GM18502 (cell line): ENCODE measurements around the gene ZC3H12C.

Experiments used
- ATAC-seq: cut with Tn5 transposase; IDR thresholded peaks from one replicate; pipeline ENCODE4 v1.9.1; 2021; ENCODE audit warnings: mild to moderate bottlenecking; ENCODE audit not compliant: unreplicated experiment, poor library complexity

The ZC3H12C gene

DNA sequence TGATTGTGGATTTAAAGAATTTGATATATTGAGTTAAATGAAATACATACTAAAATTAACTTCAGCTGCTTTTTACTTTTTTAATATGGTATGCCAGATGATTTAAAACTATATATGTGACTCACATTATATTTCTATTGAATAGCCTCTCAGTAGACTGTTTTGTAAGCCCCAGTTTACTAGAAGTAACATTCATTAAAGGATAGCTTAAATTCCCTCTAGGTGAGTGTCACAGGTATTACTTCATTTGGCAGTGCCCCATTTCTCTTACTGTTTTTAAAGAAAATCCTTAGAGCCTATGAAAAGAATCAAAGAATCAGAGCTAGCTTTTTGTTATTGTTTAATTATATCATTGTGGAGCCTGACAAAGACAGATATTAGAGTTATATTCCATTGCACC lies 48.6 kb downstream of the ZC3H12C start:
- no peak for ATAC-seq

DNA sequence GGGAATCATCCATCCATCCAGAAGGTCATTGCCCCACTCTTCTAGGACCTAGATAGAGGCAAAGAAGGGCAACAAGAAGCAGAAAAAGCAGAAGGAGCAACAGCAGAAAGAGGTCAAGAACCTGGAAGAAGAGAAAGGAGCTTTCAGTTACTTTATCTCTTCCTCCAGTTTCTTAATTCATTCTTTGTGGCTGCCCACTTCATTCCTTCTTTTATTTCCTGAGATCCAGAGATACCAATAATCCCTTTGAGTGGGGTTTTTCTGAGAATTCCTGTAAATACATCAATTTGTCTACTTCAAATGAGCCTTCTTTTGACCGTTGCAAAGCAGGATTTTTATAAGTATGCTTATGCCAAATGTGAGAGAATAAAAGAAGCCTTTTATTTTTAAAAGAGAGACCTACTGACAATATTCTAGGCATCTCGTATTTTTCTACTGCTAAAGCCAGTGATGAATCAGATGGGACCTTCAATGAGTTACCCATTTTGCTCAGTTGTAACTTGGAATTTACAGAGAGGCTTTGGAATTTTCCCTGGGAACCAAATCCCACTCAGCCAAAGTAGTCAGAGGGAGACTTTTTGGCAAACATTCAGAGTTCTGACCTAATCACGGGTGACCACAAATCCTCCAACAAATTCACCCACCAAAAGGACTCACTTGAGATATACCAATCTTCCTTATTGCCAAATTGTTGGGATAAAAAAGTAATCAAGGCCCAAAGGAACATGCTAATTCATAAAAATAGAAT lies 54.9 kb downstream of the ZC3H12C start:
- ATAC-seq = peak; percentile 8

DNA sequence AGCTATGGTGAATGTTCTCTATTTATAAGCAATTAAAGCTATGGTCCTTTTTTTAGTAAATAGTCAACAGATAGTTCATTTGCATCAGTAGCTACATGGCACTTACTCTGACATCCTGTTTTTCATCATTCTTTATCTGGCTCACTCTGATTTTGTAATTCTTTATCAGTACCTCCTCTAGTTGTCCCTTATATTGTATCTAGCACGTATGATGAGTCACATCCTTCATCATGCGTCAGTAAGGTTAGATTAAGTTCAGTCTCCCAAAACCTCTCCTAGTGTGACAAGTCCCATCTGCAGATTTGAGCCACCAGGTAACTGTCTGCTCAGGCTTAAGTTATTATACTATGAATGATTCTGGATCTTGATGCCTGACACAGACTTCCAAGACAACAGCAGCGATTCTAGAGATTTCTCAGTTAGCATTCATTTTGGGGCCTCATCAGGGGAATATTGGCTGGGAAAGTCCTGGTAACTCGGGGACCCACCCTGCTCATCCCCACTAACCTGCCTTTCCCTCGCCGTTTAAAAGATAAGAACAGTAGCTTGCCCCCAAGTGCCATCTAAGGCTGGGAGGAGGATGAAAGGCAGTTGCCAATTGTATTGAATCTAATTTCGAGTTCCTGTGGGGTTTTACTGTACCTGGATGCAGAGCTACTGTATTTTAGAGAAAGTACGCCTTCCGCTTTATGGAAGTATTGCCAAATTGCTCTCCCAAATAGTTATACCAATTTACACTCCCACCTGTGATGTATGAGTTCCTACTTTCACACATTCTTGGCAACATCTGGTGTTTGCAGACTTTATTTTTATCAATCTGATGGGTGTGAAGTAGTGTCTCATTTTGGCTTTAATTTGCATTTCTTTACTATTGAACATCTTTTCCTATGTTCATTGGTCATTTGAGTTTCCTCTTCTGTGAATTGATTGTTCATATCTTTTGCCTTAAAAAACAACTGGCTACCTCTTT lies 55.9 kb downstream of the ZC3H12C start:
- peak; percentile 69 for ATAC-seq

DNA sequence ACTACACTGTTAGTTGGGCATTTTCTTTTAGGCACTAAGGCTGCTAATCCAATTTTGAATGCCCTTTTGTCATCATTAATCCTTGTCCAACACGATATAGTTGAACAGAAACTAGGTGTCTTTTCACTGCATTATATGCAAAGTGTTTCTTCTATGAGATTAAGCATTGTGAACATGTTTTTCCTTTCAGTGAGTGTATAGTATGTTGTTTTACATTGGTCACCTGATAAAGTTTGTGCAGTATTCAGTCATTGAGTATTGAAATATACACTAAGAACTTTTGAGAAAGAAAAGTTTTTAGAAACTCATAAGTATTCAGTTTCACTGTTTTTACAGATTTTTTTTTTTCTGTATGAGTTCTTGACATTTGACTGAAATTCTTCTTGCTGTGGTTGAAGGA lies 59.0 kb downstream of the ZC3H12C start:
- ATAC-seq = no peak

DNA sequence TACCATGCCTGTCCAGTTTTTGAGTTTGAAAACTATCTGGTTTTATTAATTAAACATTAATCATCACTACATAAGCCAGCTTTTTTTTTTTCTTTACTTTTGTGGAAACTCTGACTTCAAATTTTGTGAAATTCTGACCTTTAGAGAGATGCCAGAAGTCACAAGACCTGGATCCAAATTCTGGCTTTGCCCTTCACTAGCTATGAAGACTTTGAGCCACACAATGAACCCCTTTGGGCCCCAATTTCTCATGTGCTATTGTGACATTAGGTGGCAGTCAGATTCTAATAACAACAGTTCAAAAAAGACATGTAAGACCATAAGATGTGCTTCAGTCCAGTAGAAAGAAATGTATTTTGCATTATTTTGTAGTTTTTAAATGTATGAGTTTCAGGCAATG lies 60.3 kb downstream of the ZC3H12C start:
- no peak for ATAC-seq

DNA sequence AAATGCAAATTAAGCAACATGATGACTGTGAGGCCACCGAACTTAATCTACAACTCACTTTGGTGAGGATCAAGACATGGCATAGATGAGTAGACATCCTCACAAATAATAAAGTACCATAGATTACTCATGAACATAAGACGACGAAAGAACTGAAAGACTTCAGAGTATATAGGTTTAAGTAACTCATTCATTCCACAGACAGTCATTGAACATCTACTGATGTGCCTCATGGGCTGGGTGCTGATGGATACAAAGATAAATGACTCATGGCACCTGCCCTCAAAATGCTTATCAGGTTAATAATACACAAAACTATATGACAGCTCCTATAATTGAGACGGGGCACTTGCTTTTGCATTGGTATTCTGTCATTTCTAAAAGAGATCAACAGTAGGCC lies 63.3 kb downstream of the ZC3H12C start:
- no peak for ATAC-seq

DNA sequence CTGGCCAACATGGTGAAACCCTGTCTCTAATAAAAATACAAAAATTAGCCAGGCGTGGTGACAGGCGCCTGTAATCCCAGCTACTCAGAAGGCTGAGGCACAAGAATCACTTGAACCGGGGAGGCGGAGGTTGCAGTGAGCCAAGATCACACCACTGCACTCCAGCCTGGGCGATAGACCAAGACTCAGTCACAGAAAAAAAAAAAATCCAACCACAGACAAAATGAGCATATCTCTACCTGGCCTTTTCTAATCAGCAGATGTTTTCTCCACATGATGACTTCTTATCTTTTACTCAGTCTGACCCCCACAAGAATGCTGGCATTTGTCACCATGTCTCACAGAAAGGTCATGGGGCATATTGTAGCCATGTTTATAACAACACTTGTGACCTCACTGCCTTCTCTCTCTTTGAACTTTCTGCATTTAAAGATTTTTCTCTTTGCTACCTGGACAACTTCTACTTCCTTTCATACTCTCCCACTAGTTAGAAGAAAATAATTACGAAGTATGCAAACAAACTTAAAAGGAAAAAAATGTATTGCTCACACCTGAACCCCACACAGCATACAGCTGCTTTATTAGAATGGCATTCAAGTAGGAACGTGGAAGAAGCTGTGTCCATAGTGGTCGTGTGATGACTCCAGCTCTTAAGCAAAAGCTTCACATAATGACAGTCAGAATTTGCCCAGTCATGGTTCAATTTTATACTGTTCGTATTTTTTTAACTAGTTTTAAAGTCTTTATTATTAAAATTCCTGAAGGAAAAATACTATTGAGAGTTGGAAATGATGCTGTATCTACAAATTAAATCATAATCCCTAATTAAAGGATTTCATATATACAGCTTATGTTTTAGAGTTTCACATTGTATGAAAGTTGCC lies 65.4 kb downstream of the ZC3H12C start:
- no peak for ATAC-seq

DNA sequence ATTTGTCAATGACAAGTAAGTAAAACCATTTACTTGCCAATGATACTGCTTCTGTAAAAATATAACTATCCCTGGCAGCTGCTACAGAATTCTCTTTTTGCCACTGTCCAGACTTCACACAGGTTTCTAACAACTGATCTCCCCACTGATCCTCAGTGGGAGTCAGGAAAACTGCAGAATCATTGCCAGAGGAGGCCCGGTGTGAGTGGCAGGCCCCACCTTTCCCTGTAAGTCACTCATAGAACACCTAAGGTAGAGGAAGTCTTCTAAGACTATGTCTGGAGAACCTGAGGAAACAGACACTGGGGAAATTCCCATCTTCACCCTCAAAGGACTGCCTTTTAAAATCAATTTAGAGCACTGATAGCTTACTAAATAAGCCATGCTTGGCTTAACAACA lies 66.3 kb downstream of the ZC3H12C start:
- ATAC-seq = no peak

DNA sequence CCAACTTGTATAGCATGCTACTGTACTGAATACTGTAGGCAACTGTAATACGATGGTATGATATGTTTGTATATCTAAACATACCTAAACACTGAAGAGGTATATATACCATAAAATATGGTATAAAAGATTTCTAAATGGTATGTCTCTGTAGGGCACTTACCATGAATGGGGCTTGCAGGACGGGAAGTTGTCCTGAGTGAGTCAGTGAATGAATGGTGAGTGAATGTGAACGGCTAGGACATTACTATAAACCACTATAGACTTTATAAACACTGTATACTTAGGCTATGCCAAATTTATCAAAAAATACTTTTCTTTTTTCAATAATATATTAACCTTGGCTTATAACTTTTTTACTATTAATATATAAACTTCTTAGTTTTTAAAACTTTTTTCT lies 66.8 kb downstream of the ZC3H12C start:
- ATAC-seq = no peak

DNA sequence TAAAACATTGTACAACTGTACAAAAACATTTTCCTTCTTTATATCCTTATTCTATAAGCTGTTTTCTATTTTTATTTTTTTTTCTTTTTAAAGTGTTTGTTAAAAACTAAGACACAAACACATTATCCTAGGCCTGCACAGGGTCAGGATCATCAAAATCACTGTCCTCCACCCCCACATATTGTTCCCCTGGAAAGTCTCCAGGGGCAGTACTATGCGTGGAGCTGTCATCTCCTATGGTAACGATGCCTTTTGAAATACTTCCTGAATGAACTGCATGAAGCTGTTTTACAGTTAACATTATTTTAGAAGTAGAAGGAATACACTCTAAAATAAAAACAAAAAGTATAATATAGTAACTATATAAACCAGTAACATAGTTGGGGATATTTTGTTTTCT lies 67.2 kb downstream of the ZC3H12C start:
- ATAC-seq = no peak

DNA sequence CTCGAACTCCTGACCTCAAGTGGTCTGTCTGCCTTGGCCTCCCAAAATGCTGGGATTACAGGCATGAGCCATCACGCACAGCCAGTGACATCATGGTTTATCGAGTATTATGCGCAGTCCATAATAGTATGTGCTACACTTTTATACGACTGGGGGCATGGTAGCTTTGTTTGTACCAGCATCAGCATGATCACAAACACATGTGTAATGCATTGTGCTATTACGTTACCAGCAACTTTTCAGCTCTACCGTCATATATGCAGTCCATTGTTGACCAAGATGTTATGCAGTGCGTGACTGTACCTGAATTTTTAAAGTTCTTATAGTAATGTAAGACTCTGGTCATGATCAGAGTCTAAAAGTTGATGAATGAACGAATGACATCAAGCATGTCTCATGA lies 67.9 kb downstream of the ZC3H12C start:
- no peak for ATAC-seq

DNA sequence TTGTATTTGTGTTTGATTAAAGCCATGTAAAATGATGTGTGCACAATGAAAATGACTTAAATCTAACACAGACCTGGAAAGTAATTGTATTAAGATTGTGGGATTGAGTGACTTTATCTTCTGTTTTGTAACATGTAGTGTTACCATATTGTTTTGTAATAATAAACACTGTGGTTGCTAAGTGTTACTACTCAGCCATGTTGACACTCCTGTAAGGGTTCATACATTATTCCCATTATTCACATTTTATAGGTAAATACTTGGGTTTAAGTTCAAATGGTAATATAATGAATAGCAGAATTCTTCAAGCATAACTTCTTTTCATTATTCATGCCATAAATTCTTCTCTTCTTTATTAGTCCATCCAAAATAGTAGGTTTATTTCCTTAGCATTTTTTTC lies 69.0 kb downstream of the ZC3H12C start:
- ATAC-seq = no peak

DNA sequence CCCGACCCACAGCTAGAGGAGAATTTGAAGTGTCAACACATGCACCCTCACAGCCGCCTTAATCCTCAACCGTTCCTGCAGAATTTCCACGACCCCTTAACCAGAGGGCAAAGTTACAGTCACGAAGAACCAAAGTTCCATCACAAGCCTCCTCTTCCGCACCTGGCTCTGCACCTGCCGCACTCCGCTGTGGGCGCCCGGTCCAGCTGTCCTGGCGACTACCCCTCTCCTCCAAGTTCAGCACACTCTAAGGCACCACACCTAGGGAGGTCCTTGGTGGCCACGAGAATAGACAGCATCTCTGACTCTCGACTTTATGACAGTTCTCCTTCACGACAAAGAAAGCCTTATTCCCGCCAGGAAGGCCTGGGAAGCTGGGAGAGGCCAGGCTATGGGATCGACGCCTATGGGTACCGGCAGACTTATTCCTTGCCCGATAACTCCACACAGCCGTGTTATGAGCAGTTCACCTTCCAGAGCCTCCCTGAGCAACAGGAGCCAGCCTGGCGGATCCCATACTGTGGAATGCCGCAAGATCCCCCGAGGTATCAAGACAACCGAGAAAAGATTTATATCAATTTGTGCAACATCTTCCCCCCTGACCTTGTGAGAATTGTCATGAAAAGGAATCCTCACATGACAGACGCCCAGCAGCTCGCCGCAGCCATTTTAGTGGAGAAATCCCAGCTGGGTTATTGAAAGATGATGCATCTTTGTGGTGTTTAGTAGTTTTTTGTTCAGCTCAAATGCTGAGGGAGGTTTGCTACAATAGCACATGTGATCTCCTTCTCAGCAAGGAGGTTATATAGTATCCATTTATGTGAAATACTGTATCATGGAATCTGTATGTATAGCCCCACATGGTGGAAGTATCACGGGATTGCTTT lies 72.1 kb downstream of the ZC3H12C start:
- no peak for ATAC-seq

DNA sequence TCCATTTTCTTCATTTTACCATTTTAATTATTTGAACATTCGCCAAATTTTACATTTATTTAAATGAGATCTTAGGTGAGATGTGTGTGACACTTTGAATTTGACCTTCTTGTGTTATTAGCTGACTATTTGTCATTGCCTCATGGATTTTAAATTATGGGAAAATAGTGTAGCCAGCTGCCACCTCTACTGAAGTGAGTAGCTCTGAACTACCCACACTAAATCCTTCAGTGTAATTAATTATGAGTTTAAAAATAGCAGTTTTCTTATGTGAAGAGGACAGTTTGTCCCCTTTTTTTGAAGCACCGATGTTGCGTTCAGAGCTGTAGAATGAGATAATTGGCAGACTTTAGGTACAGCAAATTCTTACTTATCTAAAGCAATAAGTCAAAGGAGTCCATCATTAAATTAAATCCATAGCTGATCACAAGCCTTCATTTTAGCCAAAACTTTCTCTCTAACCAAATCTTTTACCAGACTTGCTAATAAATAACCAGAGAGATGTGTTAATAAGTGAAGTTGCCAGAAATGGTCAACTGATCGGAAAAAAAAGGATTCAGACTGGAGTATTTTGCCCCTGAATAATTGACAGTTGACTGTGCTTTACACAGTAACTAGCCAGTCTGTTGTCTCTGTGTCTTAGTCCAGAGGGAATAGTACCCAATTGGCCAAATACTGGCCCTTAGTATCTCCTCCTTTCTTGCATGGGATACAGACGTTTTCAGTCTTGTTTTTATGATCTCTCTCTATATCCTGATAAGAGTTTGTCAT lies 75.0 kb downstream of the ZC3H12C start:
- ATAC-seq = no peak

DNA sequence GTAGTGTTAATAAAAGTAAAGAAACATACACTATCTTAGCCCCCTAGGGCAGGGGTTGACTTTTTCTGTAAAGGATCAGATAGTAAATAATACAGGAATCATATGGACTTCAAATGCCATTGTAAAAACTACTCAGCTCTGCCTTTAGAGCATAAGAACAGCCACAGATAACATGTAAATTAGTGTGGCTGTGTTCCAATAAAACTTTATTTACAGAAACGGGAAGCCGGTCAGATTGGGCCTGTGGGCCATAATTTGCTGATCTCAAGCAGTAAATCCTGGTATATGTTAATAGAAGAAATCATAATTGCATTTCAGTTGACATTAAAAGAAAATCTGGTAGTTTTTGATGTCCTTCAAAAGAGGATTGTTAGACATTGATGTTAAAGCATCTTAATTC lies 76.5 kb downstream of the ZC3H12C start:
- ATAC-seq = no peak

DNA sequence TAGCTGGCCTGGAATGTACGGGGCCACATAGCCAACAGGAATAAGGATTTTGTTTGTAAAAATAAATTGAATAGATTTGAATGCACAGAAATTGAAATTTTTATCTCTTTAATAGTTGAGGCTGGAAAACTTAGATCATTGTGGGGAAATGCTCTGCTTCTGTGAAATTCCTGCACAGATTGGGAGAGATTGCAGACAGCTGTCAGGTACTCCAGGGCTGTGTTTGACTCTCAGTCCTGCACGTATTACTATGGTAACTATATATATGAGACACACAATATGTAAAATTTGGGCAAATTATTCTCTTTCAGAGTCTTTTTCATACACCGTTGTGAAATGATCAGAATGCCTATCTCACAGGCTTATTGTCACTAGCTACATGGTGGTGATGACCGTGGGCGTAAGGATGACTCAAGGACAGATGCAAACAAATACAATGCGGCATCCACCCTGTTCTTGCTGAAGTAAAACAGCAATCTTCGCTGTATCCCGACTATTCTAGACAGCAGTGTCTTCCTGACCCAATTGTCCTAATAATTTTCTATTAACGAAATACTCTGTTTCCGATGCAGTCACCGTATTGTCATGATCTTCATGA lies 79.4 kb downstream of the ZC3H12C start:
- no peak for ATAC-seq

DNA sequence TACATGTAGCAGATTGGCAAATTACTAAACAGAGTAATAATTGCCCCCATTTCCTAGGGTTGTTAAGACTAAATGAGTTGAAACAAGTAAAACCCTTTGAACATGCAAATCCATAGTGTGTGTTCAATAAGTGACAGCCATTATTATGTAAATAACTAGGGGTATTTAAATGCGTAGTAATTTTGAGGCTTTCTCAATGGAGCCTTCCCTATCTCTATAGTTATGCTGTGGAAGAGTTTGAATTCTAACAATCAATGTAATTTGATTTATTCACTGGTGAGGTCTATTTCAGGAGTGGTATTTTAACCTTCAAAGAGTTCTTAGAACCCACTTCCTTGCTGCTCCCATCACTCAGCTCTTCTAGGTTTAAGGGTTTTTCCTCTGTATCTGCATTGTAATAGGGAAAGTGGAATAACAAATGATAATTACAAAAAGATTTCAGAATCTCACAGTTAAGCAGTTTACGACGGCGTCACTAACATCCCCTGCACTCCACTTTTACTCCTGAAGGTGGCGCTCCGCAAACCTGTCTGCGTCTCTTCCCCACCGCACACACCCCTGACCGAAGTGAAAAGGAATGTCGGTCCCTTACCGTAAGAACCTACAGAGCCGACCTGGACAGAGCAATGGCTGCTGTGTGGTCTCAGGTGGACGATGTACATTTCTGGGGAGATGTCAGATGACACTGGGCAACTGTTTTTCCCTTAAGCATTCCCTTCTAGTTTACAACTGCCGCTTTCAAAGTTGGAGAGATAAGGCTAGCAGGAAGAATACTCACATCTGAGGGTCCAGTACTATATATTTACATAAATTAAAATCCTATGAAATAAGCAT lies 80.8 kb downstream of the ZC3H12C start:
- peak; percentile 63 for ATAC-seq
